Endothelial cell (in vitro differentiated cells): ENCODE results near the gene MS4A3. TPM values are rescaled to one million over a fixed set of nuclear protein-coding genes. Genes with fewer than 3 reads are reported as not detected.

Experiments
- DNase-seq: peaks from one replicate; pipeline ENCODE4 v3.0.0; 2021; ENCODE audit warnings: low spot score
- H3K27ac Mint-ChIP-seq: one replicate; pipeline ENCODE4 v1.8.0; 2021; ENCODE audit warnings: mixed read lengths, inconsistent platforms; ENCODE audit not compliant: unreplicated experiment
- H3K27me3 Mint-ChIP-seq: one replicate; pipeline ENCODE4 v1.8.0; 2021; ENCODE audit warnings: mild to moderate bottlenecking, moderate library complexity, mixed read lengths, inconsistent platforms; ENCODE audit not compliant: unreplicated experiment
- H3K36me3 Mint-ChIP-seq: one replicate; pipeline ENCODE4 v1.8.0; 2021; ENCODE audit warnings: mild to moderate bottlenecking, low read depth, mixed read lengths, inconsistent platforms; ENCODE audit not compliant: unreplicated experiment
- H3K4me1 Mint-ChIP-seq: one replicate; pipeline ENCODE4 v1.8.0; 2021; ENCODE audit warnings: mild to moderate bottlenecking, mixed read lengths, inconsistent platforms; ENCODE audit not compliant: unreplicated experiment
- H3K4me3 Mint-ChIP-seq: one replicate; pipeline ENCODE4 v1.8.0; 2021; ENCODE audit warnings: mild to moderate bottlenecking, mixed read lengths, inconsistent platforms; ENCODE audit not compliant: unreplicated experiment
- H3K9me3 Mint-ChIP-seq: one replicate; pipeline ENCODE4 v1.8.0; 2021; ENCODE audit warnings: mixed read lengths, inconsistent platforms; ENCODE audit not compliant: unreplicated experiment
- CTCF ChIP-seq: fragments of 200-600 bp; sonication (generic); IDR thresholded peaks from one replicate; pipeline ENCODE4 v1.5.0; 2021; ENCODE audit warnings: antibody characterized with exemption; ENCODE audit not compliant: unreplicated experiment
- total RNA-seq: library from RNA; stranded (reverse); fragmentation: NEBNext Ultra II Directional; extraction: Animal tissue kit (Norgen Biotek cat#: 25700); gene quantifications from one replicate; pipeline ENCODE4 v1.2.1, GENCODE V29; 2021; ENCODE audit not compliant: unreplicated experiment

The MS4A3 gene
- total RNA-seq, 1 donor from 2014 or later: 1.4 TPM

DNA sequence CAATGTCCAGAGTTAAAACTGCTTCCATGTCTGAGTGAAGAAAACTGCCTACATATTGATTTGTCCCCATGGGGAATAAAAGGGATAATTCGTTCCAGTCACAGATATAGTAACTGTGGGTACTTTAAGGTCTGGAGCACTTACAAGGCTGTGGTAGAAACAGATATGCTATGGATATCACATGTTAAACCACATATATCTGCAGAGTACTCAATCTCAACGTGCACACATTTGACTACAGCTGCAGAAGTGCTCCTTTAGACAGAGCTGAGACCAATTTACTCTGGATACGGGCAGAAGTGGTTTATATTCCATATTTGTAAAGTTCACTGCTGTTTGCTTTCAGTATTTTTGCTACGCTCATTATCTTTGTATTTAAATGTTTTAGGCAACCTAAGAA, 22.3 kb downstream of the MS4A3 start:
- no peak overlapping the region for H3K4me3 Mint-ChIP-seq
- no peak overlapping the region for H3K27ac Mint-ChIP-seq
- H3K27me3 Mint-ChIP-seq: peaks cover 3% of the 10 kb centered on the region
- no peak for DNase-seq
- no peaks in the 10 kb centered on the region for H3K9me3 Mint-ChIP-seq
- peaks cover 6% of the 10 kb centered on the region for H3K4me1 Mint-ChIP-seq
- H3K36me3 Mint-ChIP-seq: no peaks in the 10 kb centered on the region
- TF ChIP-seq CTCF: no peak

- TF ChIP-seq CTCF: no peak
- H3K36me3 Mint-ChIP-seq: no peaks in the 10 kb centered on the region
- peaks cover 3% of the 10 kb centered on the region for H3K27me3 Mint-ChIP-seq
- no peak overlapping the region for H3K4me3 Mint-ChIP-seq
- H3K27ac Mint-ChIP-seq: no peak overlapping the region
- H3K4me1 Mint-ChIP-seq: peaks cover 10% of the 10 kb centered on the region
- H3K9me3 Mint-ChIP-seq: no peaks in the 10 kb centered on the region
- DNase-seq: no peak
Observed at GRCh38 chr11:60080535-60080934, 24.1 kb downstream of the MS4A3 start.

DNA sequence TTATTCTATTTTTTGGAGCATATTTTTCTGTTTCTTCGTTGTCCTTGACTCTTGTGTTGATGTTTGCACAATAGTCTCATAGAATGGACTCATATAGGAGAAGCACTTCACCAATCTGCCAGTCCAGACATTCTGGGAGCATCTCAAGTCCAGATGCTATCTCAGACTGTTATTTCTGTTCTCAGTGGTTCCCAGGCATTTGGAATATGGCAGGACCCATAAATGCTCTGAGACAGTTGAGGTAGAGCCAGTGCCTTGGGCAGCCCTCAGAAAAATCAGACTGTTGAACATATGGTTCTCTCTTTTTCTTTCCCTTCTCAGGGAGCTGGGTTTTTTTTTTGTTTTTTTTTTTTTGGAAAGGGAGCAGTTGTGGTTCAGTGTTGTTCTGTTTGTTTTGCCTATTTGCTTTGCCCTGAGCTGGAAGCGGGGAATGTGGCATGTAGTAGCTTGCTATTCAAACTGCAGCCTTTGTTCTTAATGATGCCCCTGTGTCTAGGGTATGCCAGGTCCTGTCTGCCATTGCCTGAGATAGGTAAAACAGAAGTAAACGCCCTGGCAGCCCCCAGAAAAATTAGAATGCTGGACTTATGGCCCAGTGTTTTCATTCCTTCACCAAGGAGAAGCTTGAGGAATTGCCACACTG, 28.3 kb downstream of the MS4A3 start:
- Mint-ChIP-seq H3K4me1 (peaks cover 9% of the 10 kb centered on the region), H3K4me3 (no peak overlapping the region), H3K27ac (no peak overlapping the region), H3K36me3 (no peaks in the 10 kb centered on the region), H3K9me3 (no peaks in the 10 kb centered on the region), H3K27me3 (peaks cover 2% of the 10 kb centered on the region)
- no peak for TF ChIP-seq CTCF
- DNase-seq: no peak

DNA sequence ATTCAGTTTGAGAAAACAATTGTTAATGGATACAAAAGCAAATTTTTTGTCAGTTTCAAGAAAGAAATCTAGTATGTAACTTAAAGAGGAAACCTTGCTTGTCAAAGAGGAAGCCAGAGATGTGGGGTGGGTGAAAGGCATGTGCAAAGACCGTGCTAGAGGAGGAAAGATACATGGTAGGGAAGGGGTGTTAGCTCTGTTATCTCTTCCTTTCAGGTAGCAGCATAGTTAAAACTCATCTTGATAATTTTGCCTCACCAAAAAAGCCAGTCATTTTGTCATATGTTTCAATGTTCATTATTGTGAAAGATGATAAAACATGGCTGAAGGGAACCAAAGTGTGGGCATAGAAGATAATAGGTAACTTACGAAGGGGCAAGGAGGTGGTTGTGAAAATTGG, 29.4 kb downstream of the MS4A3 start:
- no peak for DNase-seq
- no peak overlapping the region for H3K27ac Mint-ChIP-seq
- H3K27me3 Mint-ChIP-seq: no peaks in the 10 kb centered on the region
- H3K36me3 Mint-ChIP-seq: no peaks in the 10 kb centered on the region
- TF ChIP-seq CTCF: no peak
- H3K9me3 Mint-ChIP-seq: no peaks in the 10 kb centered on the region
- peaks cover 4% of the 10 kb centered on the region for H3K4me1 Mint-ChIP-seq
- no peak overlapping the region for H3K4me3 Mint-ChIP-seq

GRCh38 chr11:60087239-60087638, 30.8 kb downstream of the MS4A3 start:
- TF ChIP-seq CTCF: no peak
- Mint-ChIP-seq H3K36me3 (no peaks in the 10 kb centered on the region), H3K4me3 (no peak overlapping the region), H3K27ac (no peak overlapping the region), H3K27me3 (no peaks in the 10 kb centered on the region), H3K4me1 (peaks cover 4% of the 10 kb centered on the region), H3K9me3 (no peaks in the 10 kb centered on the region)
- DNase-seq: no peak
